ENCODE results near the gene CANT1.

CANT1 gene

GRCh38 chr17:79009397-79010303 is at the start of gene CANT1:
Gene CANT1 (minus strand): TSS chr17:79009764. CDS start chr17:78997622, 12,142 bp downstream.
- DNase-seq = peak; percentile 71 to 87 (median 72)

- DNase-seq = no peak
Measured at GRCh38 chr17:79057737-79058385, 48.3 kb upstream of the CANT1 start.

GRCh38 chr17:79055197-79055596 is 45.6 kb upstream of the CANT1 start:
- no peak for DNase-seq

DNA sequence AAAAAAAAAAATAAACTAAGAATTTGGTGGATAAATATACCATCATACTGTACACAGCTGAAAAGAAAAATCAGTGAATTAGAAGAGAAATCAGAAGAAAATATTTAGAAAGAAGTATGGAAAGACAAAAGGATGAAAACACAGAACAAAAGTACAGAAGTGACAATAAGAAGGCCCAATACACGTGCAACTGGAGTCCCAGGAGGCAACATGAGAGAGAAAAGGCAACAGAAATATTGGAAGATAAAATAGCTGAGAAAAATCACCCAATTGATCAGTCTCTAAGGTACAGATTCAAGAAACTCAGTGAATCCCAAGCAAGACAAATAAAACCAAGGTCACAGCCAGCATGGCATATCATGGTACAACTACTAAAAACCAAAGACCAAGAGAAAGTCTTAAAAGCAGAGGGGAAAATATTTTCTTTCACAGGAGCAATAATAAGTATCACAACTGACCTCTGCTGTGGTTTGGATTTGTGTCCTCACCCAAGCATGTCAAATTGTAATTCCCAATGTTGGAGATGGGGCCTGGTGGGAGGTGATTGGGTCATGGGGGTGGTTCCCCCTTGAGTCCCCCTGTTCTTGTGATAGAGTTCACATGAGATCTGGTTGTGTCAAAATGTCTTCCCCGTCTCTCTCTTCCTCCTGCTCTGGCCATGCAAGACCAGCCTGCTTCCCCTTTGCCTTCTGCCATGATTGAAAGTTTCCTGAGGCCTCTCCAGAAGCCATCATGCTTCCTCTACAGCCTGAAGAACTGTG is 44.8 kb upstream of the CANT1 start:
- DNase-seq = no peak

- DNase-seq = no peak
Measured at GRCh38 chr17:79053251-79053925, 43.8 kb upstream of the CANT1 start.

- no peak for DNase-seq
Measured at GRCh38 chr17:79052131-79052530, 42.6 kb upstream of the CANT1 start.

GRCh38 chr17:79051306-79051705 is 41.7 kb upstream of the CANT1 start:
- DNase-seq = no peak

- DNase-seq = no peak
Measured at GRCh38 chr17:79050551-79050950, 41.0 kb upstream of the CANT1 start.

GRCh38 chr17:79049821-79050220 is 40.3 kb upstream of the CANT1 start:
- DNase-seq = no peak

DNA sequence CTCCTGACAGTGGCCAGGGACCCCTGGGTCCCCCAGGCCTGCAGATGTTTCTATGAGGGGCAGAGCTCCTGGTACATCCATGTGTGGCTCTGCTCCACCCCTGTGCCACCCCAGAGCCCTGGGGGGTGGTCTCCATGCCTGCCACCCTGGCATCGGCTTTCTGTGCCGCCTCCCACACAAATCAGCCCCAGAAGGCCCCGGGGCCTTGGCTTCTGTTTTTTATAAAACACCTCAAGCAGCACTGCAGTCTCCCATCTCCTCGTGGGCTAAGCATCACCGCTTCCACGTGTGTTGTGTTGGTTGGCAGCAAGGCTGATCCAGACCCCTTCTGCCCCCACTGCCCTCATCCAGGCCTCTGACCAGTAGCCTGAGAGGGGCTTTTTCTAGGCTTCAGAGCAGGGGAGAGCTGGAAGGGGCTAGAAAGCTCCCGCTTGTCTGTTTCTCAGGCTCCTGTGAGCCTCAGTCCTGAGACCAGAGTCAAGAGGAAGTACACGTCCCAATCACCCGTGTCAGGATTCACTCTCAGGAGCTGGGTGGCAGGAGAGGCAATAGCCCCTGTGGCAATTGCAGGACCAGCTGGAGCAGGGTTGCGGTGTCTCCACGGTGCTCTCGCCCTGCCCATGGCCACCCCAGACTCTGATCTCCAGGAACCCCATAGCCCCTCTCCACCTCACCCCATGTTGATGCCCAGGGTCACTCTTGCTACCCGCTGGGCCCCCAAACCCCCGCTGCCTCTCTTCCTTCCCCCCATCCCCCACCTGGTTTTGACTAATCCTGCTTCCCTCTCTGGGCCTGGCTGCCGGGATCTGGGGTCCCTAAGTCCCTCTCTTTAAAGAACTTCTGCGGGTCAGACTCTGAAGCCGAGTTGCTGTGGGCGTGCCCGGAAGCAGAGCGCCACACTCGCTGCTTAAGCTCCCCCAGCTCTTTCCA is 39.5 kb upstream of the CANT1 start:
- DNase-seq = no peak

GRCh38 chr17:79047923-79048825 is 38.6 kb upstream of the CANT1 start:
- peak in 2 of 3 experiments; percentile 4 to 24 for DNase-seq

- no peak for DNase-seq
Measured at GRCh38 chr17:79047291-79047920, 37.8 kb upstream of the CANT1 start.

GRCh38 chr17:79046916-79047280 is 37.3 kb upstream of the CANT1 start:
- DNase-seq = no peak

DNA sequence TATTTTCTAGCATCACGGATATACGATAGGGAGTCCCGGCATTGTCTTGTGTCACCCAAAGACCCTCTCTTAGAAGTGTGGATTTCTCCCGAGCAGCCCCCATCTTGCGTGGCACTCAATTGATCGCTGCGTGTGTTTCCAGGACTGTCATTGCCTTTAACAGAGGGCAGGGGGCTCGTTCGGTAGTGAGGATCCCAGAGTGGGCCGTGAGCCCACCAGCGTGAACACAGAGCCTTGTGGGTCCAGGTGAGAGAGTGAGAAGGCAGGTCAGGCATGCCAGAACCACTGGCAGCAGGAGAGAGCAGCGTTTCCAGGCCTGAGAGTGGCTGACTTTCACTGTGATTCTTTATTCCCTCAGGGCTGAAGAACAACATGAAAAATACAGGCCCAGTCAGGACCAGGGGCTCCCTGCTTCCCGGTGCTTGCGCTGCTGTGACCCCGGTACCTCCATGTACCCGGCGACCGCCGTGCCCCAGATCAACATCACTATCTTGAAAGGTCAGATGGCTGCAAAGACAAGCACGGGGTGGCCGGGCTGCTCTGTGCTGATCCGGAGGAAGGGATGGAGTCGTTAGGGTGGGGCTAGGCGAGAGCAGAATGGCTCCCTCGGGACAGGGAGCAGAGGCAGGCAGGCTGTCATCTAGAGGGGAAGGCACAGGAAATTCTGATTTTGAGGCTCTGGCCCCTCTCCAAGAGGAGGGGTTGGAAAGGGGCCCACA is 36.8 kb upstream of the CANT1 start:
- DNase-seq = peak in 1 of 3 experiments; percentile 38

DNA sequence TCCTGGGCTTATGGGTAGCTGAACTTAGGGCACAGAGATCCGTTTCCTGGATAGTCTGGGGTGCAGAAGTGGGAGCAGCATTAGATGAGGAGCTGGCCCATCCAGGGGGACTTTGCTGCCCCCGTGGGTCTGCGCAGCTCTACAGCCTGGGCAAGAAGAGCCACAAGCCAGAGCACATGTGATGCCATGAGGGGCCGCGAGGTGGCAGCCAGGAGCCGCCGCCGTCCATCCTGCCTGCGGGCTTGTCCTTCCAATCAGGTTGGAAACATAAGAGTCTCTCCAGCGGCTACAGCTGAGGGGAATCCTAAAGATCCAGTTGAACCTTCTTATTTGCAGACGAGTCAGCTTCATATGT is 36.3 kb upstream of the CANT1 start:
- DNase-seq = peak; percentile 46 to 79 (median 75)

DNA sequence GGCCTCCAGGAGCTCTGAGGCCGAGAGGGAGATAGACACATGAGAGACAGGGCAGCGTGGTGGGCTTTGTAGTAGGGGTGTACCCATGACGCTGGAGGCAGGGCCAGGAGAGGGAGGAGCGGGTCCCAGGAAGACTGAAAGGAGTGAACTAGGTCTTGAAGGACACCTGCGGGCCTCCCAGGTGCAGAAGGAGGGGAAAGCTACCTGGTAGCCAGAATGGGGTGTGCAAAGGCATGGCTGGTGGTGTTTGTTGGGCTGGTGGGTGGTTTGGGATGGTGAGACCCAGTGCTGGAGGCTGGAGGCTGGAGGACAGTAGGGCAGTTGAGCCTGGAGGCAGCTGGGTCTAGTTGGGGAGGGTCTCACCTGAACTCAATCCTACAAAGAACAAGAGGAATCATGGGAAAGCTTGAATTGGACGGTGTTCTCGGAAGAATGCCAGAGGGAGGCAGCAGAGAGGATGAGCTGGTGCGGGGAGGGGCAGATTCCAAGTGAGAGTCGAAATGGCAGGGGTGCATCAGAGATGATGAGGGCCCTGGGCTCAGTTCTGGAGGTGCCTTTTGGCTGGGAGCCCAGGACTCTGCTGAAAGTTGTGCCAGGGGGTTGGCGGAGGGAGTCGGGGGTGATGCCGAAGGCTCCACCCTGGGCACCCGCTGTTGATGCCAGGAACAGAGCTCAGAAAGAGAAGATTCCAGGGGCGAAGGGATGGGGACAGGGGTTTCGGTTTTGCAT is 35.6 kb upstream of the CANT1 start:
- no peak for DNase-seq

- DNase-seq = no peak
Measured at GRCh38 chr17:79044462-79044861, 34.9 kb upstream of the CANT1 start.

GRCh38 chr17:79043931-79044320 is 34.4 kb upstream of the CANT1 start:
- DNase-seq = no peak
